ENCODE measurements around the gene APOL3. TPM values are rescaled to one million over a fixed set of nuclear protein-coding genes. Genes with fewer than 3 reads are reported as not detected.

Gene APOL3
- total RNA-seq, 1 experiment from 2014 or later = not detected

Other genes starting within 250 kb of the APOL3 start
- gene RBFOX2, start 131.9 kb downstream of the APOL3 start, total RNA-seq (2021) = 82.3 and 84.7 TPM in 2 replicates
- not detected in 2 replicates for gene APOL4, start 41.1 kb upstream of the APOL3 start, total RNA-seq (2021)
- gene APOL2, start 78.8 kb upstream of the APOL3 start, total RNA-seq (2021) = 15.6 and 18.1 TPM in 2 replicates
- gene APOL1, start 92.4 kb upstream of the APOL3 start, total RNA-seq (2021) = 0.13 TPM in 1 of 2 replicates, not detected in the other
- 243 and 266 TPM in 2 replicates for gene MYH9, start 227.2 kb upstream of the APOL3 start, total RNA-seq (2021)